ENCODE measurements around the gene KAZN.

Gene KAZN

DNA sequence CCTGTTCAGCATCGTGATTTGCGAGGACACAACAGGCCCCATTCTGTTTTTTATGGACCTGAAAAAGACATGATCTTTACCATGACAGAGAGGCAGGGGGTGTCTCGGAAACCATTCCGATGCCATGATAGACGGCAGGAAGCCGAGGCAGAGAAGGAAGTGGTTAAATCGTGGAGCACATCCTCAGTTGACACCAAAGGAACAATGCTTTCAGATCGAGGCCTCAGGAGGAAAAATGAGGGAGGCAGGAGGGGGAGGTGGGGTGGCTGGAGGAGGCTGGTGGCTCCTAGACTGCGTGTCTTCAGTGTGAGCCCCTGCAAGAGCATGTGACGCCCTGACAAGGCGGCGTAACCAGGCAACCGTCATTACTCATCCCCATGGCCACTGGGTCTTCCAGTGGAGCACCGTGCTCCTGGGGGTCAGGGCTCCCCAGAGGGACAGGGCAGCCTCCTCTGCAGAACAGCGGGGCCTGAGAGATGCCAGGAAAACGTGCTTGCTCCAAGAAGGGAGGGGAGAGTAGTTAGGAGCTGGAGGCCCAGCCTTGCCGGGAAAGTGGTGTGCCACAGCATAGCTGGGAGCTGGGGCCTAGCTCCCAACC, 382.2 kb downstream of the KAZN start:
- Histone ChIP-seq H3F3A (ENCODE audit: insufficient read depth, low read length) (no peaks in the 10 kb centered on the region), H3K9me3 (ENCODE audit: low read length) (no peaks in the 10 kb centered on the region), H3K9me2 (ENCODE audit: low read depth, low read length) (no peaks in the 10 kb centered on the region), H3K27ac (ENCODE audit: low read depth, low read length, poor library complexity, severe bottlenecking) (no peak overlapping the region), H3K27me3 (ENCODE audit: insufficient read depth, low read length) (0 out of 2 replicates have a peak, but pooled peaks cover 6% of the 10 kb centered on the region), H3K79me2 (ENCODE audit: insufficient read depth, low read length) (no peaks in the 10 kb centered on the region), H2AFZ (ENCODE audit: low read length) (no peak overlapping the region), H4K20me1 (ENCODE audit: insufficient read depth, low read length) (no peaks in the 10 kb centered on the region), H3K4me2 (ENCODE audit: low read length) (no peak overlapping the region), H3K9ac (ENCODE audit: low read length) (no peak overlapping the region), H3K4me1 (ENCODE audit: insufficient read depth, low read length, severe bottlenecking) (peaks cover 6% of the 10 kb centered on the region), H3K36me3 (ENCODE audit: insufficient read depth, low read length) (no peaks in the 10 kb centered on the region), H3K4me3 (ENCODE audit: low read depth, low read length, poor library complexity, severe bottlenecking) (no peak overlapping the region)
- TF ChIP-seq, protein P1, sequence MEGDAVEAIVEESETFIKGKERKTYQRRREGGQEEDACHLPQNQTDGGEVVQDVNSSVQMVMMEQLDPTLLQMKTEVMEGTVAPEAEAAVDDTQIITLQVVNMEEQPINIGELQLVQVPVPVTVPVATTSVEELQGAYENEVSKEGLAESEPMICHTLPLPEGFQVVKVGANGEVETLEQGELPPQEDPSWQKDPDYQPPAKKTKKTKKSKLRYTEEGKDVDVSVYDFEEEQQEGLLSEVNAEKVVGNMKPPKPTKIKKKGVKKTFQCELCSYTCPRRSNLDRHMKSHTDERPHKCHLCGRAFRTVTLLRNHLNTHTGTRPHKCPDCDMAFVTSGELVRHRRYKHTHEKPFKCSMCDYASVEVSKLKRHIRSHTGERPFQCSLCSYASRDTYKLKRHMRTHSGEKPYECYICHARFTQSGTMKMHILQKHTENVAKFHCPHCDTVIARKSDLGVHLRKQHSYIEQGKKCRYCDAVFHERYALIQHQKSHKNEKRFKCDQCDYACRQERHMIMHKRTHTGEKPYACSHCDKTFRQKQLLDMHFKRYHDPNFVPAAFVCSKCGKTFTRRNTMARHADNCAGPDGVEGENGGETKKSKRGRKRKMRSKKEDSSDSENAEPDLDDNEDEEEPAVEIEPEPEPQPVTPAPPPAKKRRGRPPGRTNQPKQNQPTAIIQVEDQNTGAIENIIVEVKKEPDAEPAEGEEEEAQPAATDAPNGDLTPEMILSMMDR (IDR thresholded peaks at IDR 0.05; ENCODE audit: low read length) = no peak
- TF ChIP-seq EZH2 (IDR thresholded peaks at IDR 0.05; ENCODE audit: borderline replicate concordance, low read length) = no peak

- Histone ChIP-seq H3K9me2 (ENCODE audit: low read depth, low read length) (no peaks in the 10 kb centered on the region), H3K4me1 (ENCODE audit: insufficient read depth, low read length, severe bottlenecking) (peaks cover 6% of the 10 kb centered on the region), H4K20me1 (ENCODE audit: insufficient read depth, low read length) (no peaks in the 10 kb centered on the region), H2AFZ (ENCODE audit: low read length) (no peak overlapping the region), H3K4me2 (ENCODE audit: low read length) (no peak overlapping the region), H3K36me3 (ENCODE audit: insufficient read depth, low read length) (no peaks in the 10 kb centered on the region), H3K27me3 (ENCODE audit: insufficient read depth, low read length) (0 out of 2 replicates have a peak, but pooled peaks cover 6% of the 10 kb centered on the region), H3K27ac (ENCODE audit: low read depth, low read length, poor library complexity, severe bottlenecking) (no peak overlapping the region), H3K79me2 (ENCODE audit: insufficient read depth, low read length) (no peaks in the 10 kb centered on the region), H3K9me3 (ENCODE audit: low read length) (no peaks in the 10 kb centered on the region), H3K9ac (ENCODE audit: low read length) (no peak overlapping the region), H3K4me3 (ENCODE audit: low read depth, low read length, poor library complexity, severe bottlenecking) (no peak overlapping the region), H3F3A (ENCODE audit: insufficient read depth, low read length) (no peaks in the 10 kb centered on the region)
- TF ChIP-seq, protein P1 (IDR thresholded peaks at IDR 0.05; ENCODE audit: low read length) = no peak
- TF ChIP-seq EZH2 (IDR thresholded peaks at IDR 0.05; ENCODE audit: borderline replicate concordance, low read length) = no peak
Measured at GRCh38 chr1:14982029-14982428, 383.5 kb downstream of the KAZN start.

GRCh38 chr1:14983277-14983676, 384.8 kb downstream of the KAZN start:
- Histone ChIP-seq H3K9me2 (ENCODE audit: low read depth, low read length) (no peaks in the 10 kb centered on the region), H3K27ac (ENCODE audit: low read depth, low read length, poor library complexity, severe bottlenecking) (no peak overlapping the region), H3K4me3 (ENCODE audit: low read depth, low read length, poor library complexity, severe bottlenecking) (no peak overlapping the region), H3K4me2 (ENCODE audit: low read length) (no peak overlapping the region), H3K36me3 (ENCODE audit: insufficient read depth, low read length) (no peaks in the 10 kb centered on the region), H3K9me3 (ENCODE audit: low read length) (no peaks in the 10 kb centered on the region), H3K9ac (ENCODE audit: low read length) (no peak overlapping the region), H3K4me1 (ENCODE audit: insufficient read depth, low read length, severe bottlenecking) (no peaks in the 10 kb centered on the region), H2AFZ (ENCODE audit: low read length) (no peak overlapping the region), H3K79me2 (ENCODE audit: insufficient read depth, low read length) (no peaks in the 10 kb centered on the region), H3F3A (ENCODE audit: insufficient read depth, low read length) (no peaks in the 10 kb centered on the region), H3K27me3 (ENCODE audit: insufficient read depth, low read length) (no peaks in the 10 kb centered on the region), H4K20me1 (ENCODE audit: insufficient read depth, low read length) (no peaks in the 10 kb centered on the region)
- TF ChIP-seq EZH2 (IDR thresholded peaks at IDR 0.05; ENCODE audit: borderline replicate concordance, low read length) = no peak
- TF ChIP-seq, protein P1 (IDR thresholded peaks at IDR 0.05; ENCODE audit: low read length) = peak; percentile 56
